Measurements from ENCODE around the gene PCDHA9. TPM values are rescaled to one million over a fixed set of nuclear protein-coding genes. Genes with fewer than 3 reads are reported as not detected.
"Not testable (repeated sequence)": the region's sequence is repeated elsewhere in the genome, so short reads cannot be mapped to it uniquely, and the experiment has no call there.

Gene PCDHA9
- total RNA-seq, 1 donor from 2014 or later = 3.4 TPM

GRCh38 chr5:140806834-140807775 lies 41.1 kb upstream of the PCDHA9 start, which contains the start of gene PCDHA4:
Gene PCDHA4 (plus strand): TSS chr5:140807068.
- peak within 1 kb of the TSS; percentile 96 for H3K27ac Mint-ChIP-seq
- peaks cover 26% of the 10 kb centered on the region for H3K9me3 Mint-ChIP-seq (ENCODE audit: low read depth)
- H3K36me3 Mint-ChIP-seq (ENCODE audit: insufficient read depth) = peaks cover 60% of the 10 kb centered on the region

DNA sequence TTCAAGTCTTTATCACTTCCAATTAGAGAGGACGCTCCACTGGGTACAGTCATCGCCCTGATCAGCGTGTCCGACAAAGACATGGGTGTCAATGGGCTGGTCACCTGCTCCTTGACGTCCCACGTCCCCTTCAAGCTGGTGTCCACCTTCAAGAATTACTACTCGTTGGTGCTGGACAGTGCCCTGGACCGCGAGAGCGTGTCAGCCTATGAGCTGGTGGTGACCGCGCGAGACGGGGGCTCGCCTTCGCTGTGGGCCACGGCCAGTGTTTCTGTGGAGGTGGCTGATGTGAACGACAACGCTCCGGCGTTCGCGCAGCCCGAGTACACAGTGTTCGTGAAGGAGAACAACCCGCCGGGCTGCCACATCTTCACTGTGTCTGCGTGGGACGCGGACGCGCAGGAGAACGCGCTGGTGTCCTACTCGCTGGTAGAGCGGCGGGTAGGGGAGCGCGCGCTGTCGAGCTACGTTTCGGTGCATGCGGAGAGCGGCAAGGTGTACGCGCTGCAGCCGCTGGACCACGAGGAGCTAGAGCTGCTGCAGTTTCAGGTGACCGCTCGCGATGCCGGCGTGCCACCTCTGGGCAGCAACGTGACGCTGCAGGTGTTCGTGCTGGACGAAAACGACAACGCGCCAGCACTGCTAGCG lies 39.8 kb upstream of the PCDHA9 start:
- peaks cover 65% of the 10 kb centered on the region for H3K36me3 Mint-ChIP-seq (ENCODE audit: insufficient read depth)
- H3K9me3 Mint-ChIP-seq (ENCODE audit: low read depth) = peaks cover 36% of the 10 kb centered on the region
- H3K4me1 Mint-ChIP-seq (ENCODE audit: low read depth); DNase-seq (ENCODE audit: low spot score, unreplicated experiment); H3K27me3 Mint-ChIP-seq: not testable (repeated sequence)
- H3K27ac Mint-ChIP-seq = peak overlapping the region; percentile 96
- H3K4me3 Mint-ChIP-seq (ENCODE audit: low read depth) = peak overlapping the region; percentile 93

More at GRCh38 chr5:140806834-140807775, 41.1 kb upstream of the PCDHA9 start, which contains the start of gene PCDHA4:
- Mint-ChIP-seq H3K4me3 (ENCODE audit: low read depth) (peak within 1 kb of the TSS; percentile 93), H3K4me1 (ENCODE audit: low read depth) (peaks cover 4% of the 10 kb centered on the region), H3K27me3 (no peaks in the 10 kb centered on the region)
- peak; percentile 77 for DNase-seq (ENCODE audit: low spot score, unreplicated experiment)
- TF ChIP-seq, protein P1, sequence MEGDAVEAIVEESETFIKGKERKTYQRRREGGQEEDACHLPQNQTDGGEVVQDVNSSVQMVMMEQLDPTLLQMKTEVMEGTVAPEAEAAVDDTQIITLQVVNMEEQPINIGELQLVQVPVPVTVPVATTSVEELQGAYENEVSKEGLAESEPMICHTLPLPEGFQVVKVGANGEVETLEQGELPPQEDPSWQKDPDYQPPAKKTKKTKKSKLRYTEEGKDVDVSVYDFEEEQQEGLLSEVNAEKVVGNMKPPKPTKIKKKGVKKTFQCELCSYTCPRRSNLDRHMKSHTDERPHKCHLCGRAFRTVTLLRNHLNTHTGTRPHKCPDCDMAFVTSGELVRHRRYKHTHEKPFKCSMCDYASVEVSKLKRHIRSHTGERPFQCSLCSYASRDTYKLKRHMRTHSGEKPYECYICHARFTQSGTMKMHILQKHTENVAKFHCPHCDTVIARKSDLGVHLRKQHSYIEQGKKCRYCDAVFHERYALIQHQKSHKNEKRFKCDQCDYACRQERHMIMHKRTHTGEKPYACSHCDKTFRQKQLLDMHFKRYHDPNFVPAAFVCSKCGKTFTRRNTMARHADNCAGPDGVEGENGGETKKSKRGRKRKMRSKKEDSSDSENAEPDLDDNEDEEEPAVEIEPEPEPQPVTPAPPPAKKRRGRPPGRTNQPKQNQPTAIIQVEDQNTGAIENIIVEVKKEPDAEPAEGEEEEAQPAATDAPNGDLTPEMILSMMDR (IDR thresholded peaks at IDR 0.05; ENCODE audit: unreplicated experiment) = peak; percentile 75

GRCh38 chr5:140808889-140809291 lies 39.3 kb upstream of the PCDHA9 start:
- H3K4me3 Mint-ChIP-seq (ENCODE audit: low read depth) = peak overlapping the region; percentile 26
- peaks cover 32% of the 10 kb centered on the region for H3K9me3 Mint-ChIP-seq (ENCODE audit: low read depth)
- H3K27ac Mint-ChIP-seq = no peak overlapping the region
- no peak for DNase-seq (ENCODE audit: low spot score, unreplicated experiment)
- H3K36me3 Mint-ChIP-seq (ENCODE audit: insufficient read depth) = peaks cover 61% of the 10 kb centered on the region
- H3K4me1 Mint-ChIP-seq (ENCODE audit: low read depth) = peaks cover 4% of the 10 kb centered on the region
- TF ChIP-seq, protein P1 (IDR thresholded peaks at IDR 0.05; ENCODE audit: unreplicated experiment) = no peak
- no peaks in the 10 kb centered on the region for H3K27me3 Mint-ChIP-seq

DNA sequence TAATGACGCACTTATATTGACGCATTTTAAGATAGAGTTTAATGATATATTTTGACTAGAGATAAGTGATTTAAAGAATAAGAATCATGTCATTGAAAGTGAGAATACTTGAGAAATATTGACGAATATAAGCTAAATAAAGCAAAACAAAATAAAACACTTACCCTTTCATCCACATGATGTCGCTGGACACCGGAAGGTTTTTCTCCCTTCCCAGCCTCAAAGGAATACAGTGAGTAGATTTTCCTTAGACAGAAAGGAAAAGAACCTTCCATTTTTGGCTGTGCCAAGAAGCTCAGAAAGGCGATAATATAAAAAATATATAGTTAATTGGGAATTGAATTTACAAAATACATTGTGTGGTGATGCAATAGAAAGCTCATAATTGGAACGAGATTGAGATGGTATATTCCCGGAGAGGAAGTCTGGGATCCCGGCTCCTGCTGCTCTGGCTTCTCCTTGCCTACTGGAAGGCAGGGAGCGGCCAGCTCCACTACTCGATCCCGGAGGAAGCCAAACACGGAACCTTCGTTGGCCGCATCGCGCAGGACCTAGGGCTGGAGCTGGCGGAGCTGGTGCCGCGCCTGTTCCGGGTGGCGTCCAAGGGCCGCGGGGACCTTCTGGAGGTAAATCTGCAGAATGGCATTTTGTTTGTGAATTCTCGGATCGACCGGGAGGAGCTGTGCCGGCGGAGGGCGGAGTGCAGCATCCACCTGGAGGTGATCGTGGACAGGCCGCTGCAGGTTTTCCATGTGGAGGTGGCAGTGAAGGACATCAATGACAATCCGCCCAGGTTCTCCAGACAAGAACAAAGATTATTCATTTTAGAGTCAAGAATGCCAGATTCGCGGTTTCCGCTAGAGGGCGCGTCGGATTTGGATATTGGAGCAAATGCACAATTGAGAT lies 26.6 kb upstream of the PCDHA9 start, which contains the start of gene PCDHA5:
Gene PCDHA5 (plus strand): TSS at position 239 of the 906 bp plus-strand sequence.
- Mint-ChIP-seq H3K27ac (no peak within 1 kb of the TSS), H3K36me3 (ENCODE audit: insufficient read depth) (peaks cover 39% of the 10 kb centered on the region), H3K4me1 (ENCODE audit: low read depth) (no peaks in the 10 kb centered on the region), H3K9me3 (ENCODE audit: low read depth) (peaks cover 8% of the 10 kb centered on the region), H3K4me3 (ENCODE audit: low read depth) (no peak within 1 kb of the TSS), H3K27me3 (no peaks in the 10 kb centered on the region)
- no peak for DNase-seq (ENCODE audit: low spot score, unreplicated experiment)
- TF ChIP-seq, protein P1 (IDR thresholded peaks at IDR 0.05; ENCODE audit: unreplicated experiment) = no peak

- TF ChIP-seq, protein P1 (IDR thresholded peaks at IDR 0.05; ENCODE audit: unreplicated experiment) = no peak
- DNase-seq (ENCODE audit: low spot score, unreplicated experiment) = no peak
Measured at GRCh38 chr5:140822281-140822629, 25.9 kb upstream of the PCDHA9 start.

DNA sequence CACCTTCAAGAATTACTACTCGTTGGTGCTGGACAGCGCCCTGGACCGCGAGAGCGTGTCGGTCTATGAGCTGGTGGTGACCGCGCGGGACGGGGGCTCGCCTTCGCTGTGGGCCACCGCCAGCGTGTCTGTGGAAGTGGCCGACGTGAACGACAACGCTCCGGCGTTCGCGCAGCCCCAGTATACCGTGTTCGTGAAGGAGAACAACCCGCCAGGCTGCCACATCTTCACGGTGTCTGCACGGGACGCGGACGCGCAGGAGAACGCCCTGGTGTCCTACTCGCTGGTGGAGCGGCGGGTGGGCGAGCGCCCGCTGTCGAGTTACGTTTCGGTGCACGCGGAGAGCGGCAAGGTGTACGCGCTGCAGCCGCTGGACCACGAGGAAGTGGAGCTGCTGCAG lies 25.2 kb upstream of the PCDHA9 start:
- not testable (repeated sequence) for H3K4me1 Mint-ChIP-seq (ENCODE audit: low read depth); H3K27me3 Mint-ChIP-seq; DNase-seq (ENCODE audit: low spot score, unreplicated experiment); H3K4me3 Mint-ChIP-seq (ENCODE audit: low read depth)
- peaks cover 38% of the 10 kb centered on the region for H3K36me3 Mint-ChIP-seq (ENCODE audit: insufficient read depth)
- peak overlapping the region; percentile 29 for H3K27ac Mint-ChIP-seq
- peaks cover 13% of the 10 kb centered on the region for H3K9me3 Mint-ChIP-seq (ENCODE audit: low read depth)

More at GRCh38 chr5:140822281-140822629, 25.9 kb upstream of the PCDHA9 start:
- Mint-ChIP-seq H3K4me3 (ENCODE audit: low read depth) (no peak overlapping the region), H3K9me3 (ENCODE audit: low read depth) (peaks cover 13% of the 10 kb centered on the region), H3K4me1 (ENCODE audit: low read depth) (no peaks in the 10 kb centered on the region), H3K36me3 (ENCODE audit: insufficient read depth) (peaks cover 40% of the 10 kb centered on the region), H3K27me3 (no peaks in the 10 kb centered on the region), H3K27ac (no peak overlapping the region)

Measured in progenitor cell of endocrine pancreas (in vitro differentiated cells).